ENCODE data around the gene EPPIN.

Gene EPPIN

GRCh38 chr20:45506398-45506797 lies 40.8 kb downstream of the EPPIN start:
- ChIA-PET CTCF (no interaction called here), POLR2A (no interaction called here)
- DNase-seq (ENCODE audit: extremely low spot score), result no peak
- TF ChIP-seq NFRKB (IDR thresholded peaks at IDR 0.05), result no peak
- no peak for TF ChIP-seq LEF1 (IDR thresholded peaks at IDR 0.05; ENCODE audit: borderline replicate concordance)
- TF ChIP-seq FOXM1 (IDR thresholded peaks at IDR 0.05; ENCODE audit: borderline replicate concordance), result no peak
- TF ChIP-seq ARNT (IDR thresholded peaks at IDR 0.05), result no peak
- TF ChIP-seq TARDBP (IDR thresholded peaks at IDR 0.05), result no peak
- no peak for TF ChIP-seq CTBP1 (IDR thresholded peaks at IDR 0.05; ENCODE audit: borderline replicate concordance)
- TF ChIP-seq, protein P1, sequence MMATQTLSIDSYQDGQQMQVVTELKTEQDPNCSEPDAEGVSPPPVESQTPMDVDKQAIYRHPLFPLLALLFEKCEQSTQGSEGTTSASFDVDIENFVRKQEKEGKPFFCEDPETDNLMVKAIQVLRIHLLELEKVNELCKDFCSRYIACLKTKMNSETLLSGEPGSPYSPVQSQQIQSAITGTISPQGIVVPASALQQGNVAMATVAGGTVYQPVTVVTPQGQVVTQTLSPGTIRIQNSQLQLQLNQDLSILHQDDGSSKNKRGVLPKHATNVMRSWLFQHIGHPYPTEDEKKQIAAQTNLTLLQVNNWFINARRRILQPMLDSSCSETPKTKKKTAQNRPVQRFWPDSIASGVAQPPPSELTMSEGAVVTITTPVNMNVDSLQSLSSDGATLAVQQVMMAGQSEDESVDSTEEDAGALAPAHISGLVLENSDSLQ (IDR thresholded peaks at IDR 0.05), result no peak
- no peak for TF ChIP-seq FOXK2 (IDR thresholded peaks at IDR 0.05)
- no peak for TF ChIP-seq SP1 (IDR thresholded peaks at IDR 0.05)
- TF ChIP-seq HDGF (IDR thresholded peaks at IDR 0.05; ENCODE audit: borderline replicate concordance), result no peak
- no peak for TF ChIP-seq BHLHE40 (IDR thresholded peaks at IDR 0.05; ENCODE audit: borderline replicate concordance)
- no peak for TF ChIP-seq ELF4 (IDR thresholded peaks at IDR 0.05)
- no peak for TF ChIP-seq SUZ12 (IDR thresholded peaks at IDR 0.05)
- TF ChIP-seq ZNF384 (IDR thresholded peaks at IDR 0.05), result no peak
- no peak for TF ChIP-seq FOXA1 (IDR thresholded peaks at IDR 0.05)
- no peak for TF ChIP-seq L3MBTL2 (conservative IDR thresholded peaks at IDR 0.05)

- no peak for TF ChIP-seq BHLHE40 (IDR thresholded peaks at IDR 0.05; ENCODE audit: borderline replicate concordance)
- no peak for TF ChIP-seq FOXA1 (IDR thresholded peaks at IDR 0.05)
- no peak for TF ChIP-seq L3MBTL2 (conservative IDR thresholded peaks at IDR 0.05)
- no peak for TF ChIP-seq TARDBP (IDR thresholded peaks at IDR 0.05)
- no peak for TF ChIP-seq FOXM1 (IDR thresholded peaks at IDR 0.05; ENCODE audit: borderline replicate concordance)
- TF ChIP-seq ZNF384 (IDR thresholded peaks at IDR 0.05), result no peak
- no peak for TF ChIP-seq HDGF (IDR thresholded peaks at IDR 0.05; ENCODE audit: borderline replicate concordance)
- no peak for TF ChIP-seq LEF1 (IDR thresholded peaks at IDR 0.05; ENCODE audit: borderline replicate concordance)
- no peak for TF ChIP-seq SP1 (IDR thresholded peaks at IDR 0.05)
- TF ChIP-seq CTBP1 (IDR thresholded peaks at IDR 0.05; ENCODE audit: borderline replicate concordance), result no peak
- POLR2A ChIA-PET, result no interaction called here
- CTCF ChIA-PET, result no interaction called here
- DNase-seq (ENCODE audit: extremely low spot score), result no peak
These were observed 43.8 kb downstream of the EPPIN start for GRCh38 chr20:45503403-45503802.

- ChIA-PET CTCF (no interaction called here), POLR2A (no interaction called here)
- no peak for TF ChIP-seq FOXA1 (IDR thresholded peaks at IDR 0.05)
- no peak for TF ChIP-seq SUZ12 (IDR thresholded peaks at IDR 0.05)
- no peak for TF ChIP-seq ARNT (IDR thresholded peaks at IDR 0.05)
- TF ChIP-seq NFRKB (IDR thresholded peaks at IDR 0.05), result no peak
- TF ChIP-seq BHLHE40 (IDR thresholded peaks at IDR 0.05; ENCODE audit: borderline replicate concordance), result no peak
- no peak for TF ChIP-seq HDGF (IDR thresholded peaks at IDR 0.05; ENCODE audit: borderline replicate concordance)
- TF ChIP-seq ELF4 (IDR thresholded peaks at IDR 0.05), result no peak
- no peak for TF ChIP-seq LEF1 (IDR thresholded peaks at IDR 0.05; ENCODE audit: borderline replicate concordance)
- TF ChIP-seq TARDBP (IDR thresholded peaks at IDR 0.05), result no peak
- DNase-seq (ENCODE audit: extremely low spot score), result no peak
These were observed 44.6 kb downstream of the EPPIN start for GRCh38 chr20:45502561-45502960.

- POLR2A ChIA-PET, result no interaction called here
- no peak for DNase-seq (ENCODE audit: extremely low spot score)
- TF ChIP-seq ARNT (IDR thresholded peaks at IDR 0.05), result no peak
- no peak for TF ChIP-seq NFRKB (IDR thresholded peaks at IDR 0.05)
- TF ChIP-seq CTBP1 (IDR thresholded peaks at IDR 0.05; ENCODE audit: borderline replicate concordance), result no peak
- CTCF ChIA-PET, result no interaction called here
These were observed 45.6 kb downstream of the EPPIN start for GRCh38 chr20:45501600-45501999.

- ChIA-PET CTCF (no interaction called here), POLR2A (no interaction called here)
- no peak for DNase-seq (ENCODE audit: extremely low spot score)
- TF ChIP-seq HDGF (IDR thresholded peaks at IDR 0.05; ENCODE audit: borderline replicate concordance), result no peak
- no peak for TF ChIP-seq SP1 (IDR thresholded peaks at IDR 0.05)
- TF ChIP-seq ELF4 (IDR thresholded peaks at IDR 0.05), result no peak
- TF ChIP-seq, protein P1 (IDR thresholded peaks at IDR 0.05), result no peak
- TF ChIP-seq SUZ12 (IDR thresholded peaks at IDR 0.05), result no peak
- TF ChIP-seq FOXM1 (IDR thresholded peaks at IDR 0.05; ENCODE audit: borderline replicate concordance), result no peak
- TF ChIP-seq LEF1 (IDR thresholded peaks at IDR 0.05; ENCODE audit: borderline replicate concordance), result no peak
- no peak for TF ChIP-seq FOXA1 (IDR thresholded peaks at IDR 0.05)
- TF ChIP-seq FOXK2 (IDR thresholded peaks at IDR 0.05), result no peak
These were observed 47.2 kb downstream of the EPPIN start for GRCh38 chr20:45500022-45500421.

DNA sequence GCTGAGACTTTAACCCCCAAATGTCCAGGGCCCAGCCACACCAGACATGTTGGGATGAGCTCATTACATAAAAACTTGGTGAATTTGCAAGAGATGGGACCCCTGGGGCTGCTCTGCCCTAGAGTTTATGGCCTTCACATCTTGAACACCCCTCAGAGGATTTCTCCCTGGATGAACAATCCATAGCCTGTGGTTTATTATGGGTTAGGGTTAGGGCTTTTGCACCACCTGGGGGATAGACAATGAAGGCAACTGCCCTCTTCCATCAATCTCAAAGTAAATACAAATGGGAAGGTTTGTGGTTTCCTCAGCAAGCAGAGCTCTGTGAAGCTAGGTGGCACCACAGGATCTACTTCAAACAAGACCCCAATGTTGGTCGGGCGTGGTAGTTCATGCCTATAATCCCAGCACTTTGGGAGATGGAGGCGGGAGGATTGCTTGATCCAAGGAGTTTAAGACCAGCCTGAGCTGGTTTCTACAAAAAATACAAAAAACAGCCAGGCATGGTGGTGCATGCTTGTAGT lies 49.2 kb downstream of the EPPIN start:
- POLR2A ChIA-PET, result no interaction called here
- CTCF ChIA-PET, result interaction anchor here (0.6 kb wide), 1 partner anchor 1707 kb away, joined by 4 read pairs; no protein-coding TSS in a partner anchor
- TF ChIP-seq FOXK2 (IDR thresholded peaks at IDR 0.05) (no peak), ZNF384 (IDR thresholded peaks at IDR 0.05) (no peak), FOXM1 (IDR thresholded peaks at IDR 0.05; ENCODE audit: borderline replicate concordance) (no peak), LEF1 (IDR thresholded peaks at IDR 0.05; ENCODE audit: borderline replicate concordance) (no peak), SUZ12 (IDR thresholded peaks at IDR 0.05) (no peak), ELF4 (IDR thresholded peaks at IDR 0.05) (no peak), ARNT (IDR thresholded peaks at IDR 0.05) (no peak), NFRKB (IDR thresholded peaks at IDR 0.05) (no peak), L3MBTL2 (conservative IDR thresholded peaks at IDR 0.05) (no peak), FOXA1 (IDR thresholded peaks at IDR 0.05) (no peak)
- TF ChIP-seq, protein P1 (IDR thresholded peaks at IDR 0.05), result no peak
- no peak for DNase-seq (ENCODE audit: extremely low spot score)

Data from HEK293T (cell line).